ENCODE data around the gene FHIT.

DNA sequence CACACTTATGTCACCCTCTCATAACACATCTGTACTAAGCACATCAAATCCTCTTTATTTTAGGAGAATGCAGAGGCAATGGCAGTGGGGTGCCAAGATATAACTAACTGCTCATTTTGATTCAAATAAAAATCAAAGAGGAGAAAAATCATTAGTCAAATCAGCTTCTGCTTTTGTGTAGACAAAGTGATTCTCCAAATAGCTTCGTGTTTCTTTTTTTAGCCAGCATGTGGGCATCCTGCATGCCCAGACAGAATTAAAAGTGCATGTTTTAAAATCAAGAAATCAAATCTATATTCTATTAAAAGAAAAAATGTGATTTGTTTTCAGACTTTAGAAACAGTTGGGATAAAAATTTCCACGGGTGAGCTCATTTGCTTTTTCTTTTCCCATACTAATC lies 1440.1 kb downstream of the FHIT start:
- TF ChIP-seq EZH2 (IDR thresholded peaks at IDR 0.05; ENCODE audit: borderline replicate concordance), result no peak
- TF ChIP-seq, protein P1, sequence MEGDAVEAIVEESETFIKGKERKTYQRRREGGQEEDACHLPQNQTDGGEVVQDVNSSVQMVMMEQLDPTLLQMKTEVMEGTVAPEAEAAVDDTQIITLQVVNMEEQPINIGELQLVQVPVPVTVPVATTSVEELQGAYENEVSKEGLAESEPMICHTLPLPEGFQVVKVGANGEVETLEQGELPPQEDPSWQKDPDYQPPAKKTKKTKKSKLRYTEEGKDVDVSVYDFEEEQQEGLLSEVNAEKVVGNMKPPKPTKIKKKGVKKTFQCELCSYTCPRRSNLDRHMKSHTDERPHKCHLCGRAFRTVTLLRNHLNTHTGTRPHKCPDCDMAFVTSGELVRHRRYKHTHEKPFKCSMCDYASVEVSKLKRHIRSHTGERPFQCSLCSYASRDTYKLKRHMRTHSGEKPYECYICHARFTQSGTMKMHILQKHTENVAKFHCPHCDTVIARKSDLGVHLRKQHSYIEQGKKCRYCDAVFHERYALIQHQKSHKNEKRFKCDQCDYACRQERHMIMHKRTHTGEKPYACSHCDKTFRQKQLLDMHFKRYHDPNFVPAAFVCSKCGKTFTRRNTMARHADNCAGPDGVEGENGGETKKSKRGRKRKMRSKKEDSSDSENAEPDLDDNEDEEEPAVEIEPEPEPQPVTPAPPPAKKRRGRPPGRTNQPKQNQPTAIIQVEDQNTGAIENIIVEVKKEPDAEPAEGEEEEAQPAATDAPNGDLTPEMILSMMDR (IDR thresholded peaks at IDR 0.05; ENCODE audit: poor library complexity), result no peak

All from hepatocyte (in vitro differentiated cells).